Endometrium (tissue), 2 donors: Measurements from ENCODE around the gene LMNTD2.

Experiments used
- FAIRE-seq: peaks from 2 replicates; lab custom pipeline; 2012; peaks lifted over from hg19 to GRCh38; lab: Jason Lieb, UNC
- donor health status: control.
- donor health status: control.

Gene LMNTD2

GRCh38 chr11:567011-567628 lies 6.6 kb upstream of the LMNTD2 start:
- no peak for FAIRE-seq

DNA sequence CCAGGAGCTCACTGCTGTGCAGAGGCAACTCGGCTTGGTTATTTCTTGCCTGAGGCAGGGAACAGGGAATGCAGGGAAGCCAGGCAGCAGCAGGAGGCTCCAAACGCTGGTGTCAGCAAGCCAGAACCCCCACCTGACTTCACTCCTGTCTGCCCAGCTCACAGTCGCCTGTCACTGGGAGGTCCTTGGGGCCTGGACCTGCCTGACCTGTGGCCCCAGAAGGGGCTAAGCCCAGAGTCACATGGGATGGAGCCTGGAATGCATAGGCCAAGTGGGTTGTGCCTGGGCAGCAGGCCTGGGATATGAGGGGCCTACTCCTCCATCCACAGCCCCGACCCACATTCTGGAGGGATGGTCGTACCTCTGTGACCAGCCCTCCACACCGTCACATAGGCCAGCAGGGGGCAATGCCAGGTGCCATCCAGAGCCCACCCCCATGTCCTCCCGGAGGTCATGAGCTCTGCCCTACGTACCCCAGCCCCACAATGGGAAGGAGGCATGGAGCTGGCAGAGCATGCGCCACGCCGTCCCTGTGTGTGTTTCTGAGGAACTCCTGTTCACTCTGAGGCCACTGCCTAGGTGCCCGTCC lies 5.5 kb upstream of the LMNTD2 start:
- no peak for FAIRE-seq

- no peak for FAIRE-seq
Observed at GRCh38 chr11:563812-564578, 3.5 kb upstream of the LMNTD2 start.

GRCh38 chr11:563066-563811 lies 2.7 kb upstream of the LMNTD2 start:
- FAIRE-seq, result no peak

GRCh38 chr11:562046-562645 lies 1.6 kb upstream of the LMNTD2 start:
- no peak for FAIRE-seq

GRCh38 chr11:561148-562003 lies 838 bp upstream of the LMNTD2 start:
- no peak for FAIRE-seq

- FAIRE-seq, result no peak
Observed at GRCh38 chr11:559712-560304, 730 bp downstream of the LMNTD2 start.

GRCh38 chr11:559020-559620 lies 1.4 kb downstream of the LMNTD2 start:
- FAIRE-seq, result no peak

GRCh38 chr11:558503-558902 lies 2.0 kb downstream of the LMNTD2 start:
- FAIRE-seq, result no peak

- FAIRE-seq, result no peak
Observed at GRCh38 chr11:557328-558132, 3.0 kb downstream of the LMNTD2 start.

DNA sequence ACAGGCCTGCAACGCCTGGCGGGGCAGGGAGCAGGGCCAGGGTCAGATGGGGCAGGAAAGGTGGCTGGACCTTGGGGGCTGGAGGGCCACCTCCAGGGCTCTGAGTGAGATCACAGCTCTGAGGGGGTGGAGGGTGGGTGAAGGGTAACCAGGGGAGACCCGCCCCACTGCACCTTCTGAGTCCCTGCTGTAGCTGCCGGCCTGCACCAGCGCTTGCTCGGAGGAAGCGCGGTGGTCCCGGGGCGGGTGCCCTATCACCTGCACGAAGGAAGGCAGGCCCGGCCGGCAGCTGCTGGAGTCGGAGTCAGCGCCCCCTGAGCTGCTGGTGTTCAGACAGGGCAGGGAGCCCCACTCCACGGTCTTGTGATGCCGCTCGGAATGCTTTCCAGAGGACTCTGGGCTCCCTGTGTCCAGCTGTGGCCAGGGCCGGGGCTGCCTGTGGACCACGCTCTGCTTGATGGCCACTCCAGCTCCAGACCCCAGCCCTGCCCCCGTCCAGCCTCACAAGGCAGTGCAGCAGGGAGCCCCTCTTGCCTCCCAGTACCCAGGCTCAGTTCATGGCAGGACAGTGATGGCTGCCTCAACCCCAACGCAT lies 3.8 kb downstream of the LMNTD2 start:
- FAIRE-seq, result no peak

DNA sequence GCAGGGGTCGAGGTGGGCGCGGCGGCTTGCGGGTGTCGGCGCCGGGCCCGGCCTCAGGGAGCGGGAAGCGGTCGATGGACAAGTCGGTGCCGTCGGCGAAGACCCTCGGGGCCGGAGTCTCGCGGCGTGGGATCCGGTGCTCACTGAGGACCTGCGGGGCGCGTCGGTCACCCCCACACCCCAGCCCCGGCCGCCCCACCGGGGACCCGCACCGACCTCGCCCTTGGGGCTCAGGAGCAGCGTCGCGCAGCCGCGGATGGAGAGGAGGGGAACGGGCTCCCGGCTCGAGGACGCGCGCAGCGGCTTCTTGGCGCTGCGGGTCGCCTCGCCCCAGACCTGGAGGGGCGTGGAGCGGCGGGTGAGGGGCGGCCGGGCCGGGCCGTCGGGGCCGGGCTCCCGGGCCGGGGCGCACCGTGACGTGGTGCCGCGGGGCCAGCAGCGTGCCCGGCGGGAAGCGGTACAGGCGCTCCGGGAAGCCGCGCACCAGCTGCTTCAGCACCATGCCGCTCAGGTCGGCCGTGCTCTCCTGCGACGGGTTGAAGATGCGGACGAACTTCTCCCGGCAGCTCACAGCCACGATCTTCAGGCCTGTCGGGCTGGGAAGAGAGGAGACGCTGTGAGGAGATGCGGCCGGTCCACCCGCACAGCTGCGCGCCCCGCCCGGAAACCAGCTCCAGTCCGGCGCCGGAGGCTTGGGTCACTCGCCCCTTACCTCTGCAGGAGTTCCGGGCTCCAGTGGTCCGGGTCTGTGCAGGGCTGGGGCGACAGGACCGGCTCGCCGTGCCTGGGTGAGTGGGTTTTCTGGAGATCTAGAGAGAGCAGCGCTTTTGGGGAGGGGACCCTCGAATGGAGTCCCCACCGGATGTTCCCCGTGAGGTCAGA lies 4.5 kb downstream of the LMNTD2 start:
- FAIRE-seq, result no peak

GRCh38 chr11:555227-555779 lies 5.2 kb downstream of the LMNTD2 start:
- no peak for FAIRE-seq

DNA sequence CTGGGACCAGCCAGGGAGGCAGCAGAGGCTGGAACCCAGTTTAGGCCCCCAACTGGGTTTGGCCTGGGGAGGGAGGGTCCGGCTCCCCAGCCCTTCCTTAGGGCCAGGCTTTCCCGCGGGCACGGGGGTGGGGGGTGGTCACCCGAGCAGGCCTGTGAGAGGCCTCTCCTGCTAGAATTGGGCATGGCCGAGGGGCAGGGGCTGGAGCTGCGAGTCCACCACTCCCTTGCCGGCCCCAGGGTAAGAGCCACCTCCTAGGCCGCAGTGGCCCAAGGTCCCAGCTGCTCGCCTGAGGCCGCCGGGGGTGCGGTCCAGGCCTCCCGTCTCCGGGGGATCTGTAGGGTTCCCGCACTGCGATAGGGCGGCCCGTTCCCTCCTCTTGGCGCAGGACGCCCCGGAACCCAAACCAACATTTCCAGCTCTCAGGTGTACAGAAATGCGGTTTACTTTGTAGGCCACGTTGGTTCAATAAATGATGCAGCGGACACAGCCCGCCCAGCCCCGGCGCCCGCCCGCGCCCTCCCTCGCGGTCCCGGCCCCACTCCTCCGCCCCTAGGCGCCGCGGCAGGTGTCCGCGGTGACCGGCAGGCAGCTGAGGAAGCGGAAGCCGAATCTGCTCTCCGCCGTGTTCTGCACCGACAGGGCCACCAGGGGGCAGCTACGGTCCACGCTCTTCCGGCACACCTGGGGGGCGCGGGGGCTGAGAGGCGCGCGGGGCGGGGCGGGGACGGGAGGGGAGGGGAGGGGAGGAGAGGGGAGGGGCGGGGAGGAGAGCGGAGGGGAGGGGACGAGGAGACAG lies 5.9 kb downstream of the LMNTD2 start:
- no peak for FAIRE-seq

- no peak for FAIRE-seq
Observed at GRCh38 chr11:553988-554340, 6.6 kb downstream of the LMNTD2 start.

GRCh38 chr11:553083-553987 lies 7.2 kb downstream of the LMNTD2 start:
- no peak for FAIRE-seq
